ENCODE results near the gene WDR1.

WDR1 gene

GRCh38 chr4:10114607-10115006 lies 2.0 kb downstream of the WDR1 start:
- no peak for DNase-seq (ENCODE audit: low read depth in 2 of 2)

- DNase-seq (ENCODE audit: low read depth in 2 of 2), result no peak
Observed at GRCh38 chr4:10114147-10114546, 2.5 kb downstream of the WDR1 start.

GRCh38 chr4:10113362-10114047 lies 3.1 kb downstream of the WDR1 start:
- DNase-seq (ENCODE audit: low read depth in 2 of 2), result no peak

- DNase-seq (ENCODE audit: low read depth in 2 of 2), result no peak
Observed at GRCh38 chr4:10112658-10113284, 3.8 kb downstream of the WDR1 start.

GRCh38 chr4:10111067-10111801 lies 5.4 kb downstream of the WDR1 start:
- DNase-seq (ENCODE audit: low read depth in 2 of 2), result no peak

- no peak for DNase-seq (ENCODE audit: low read depth in 2 of 2)
Observed at GRCh38 chr4:10109995-10110670, 6.5 kb downstream of the WDR1 start.

GRCh38 chr4:10108818-10109783 lies 7.5 kb downstream of the WDR1 start:
- no peak for DNase-seq (ENCODE audit: low read depth in 2 of 2)

- DNase-seq (ENCODE audit: low read depth in 2 of 2), result no peak
Observed at GRCh38 chr4:10108391-10108790, 8.2 kb downstream of the WDR1 start.

GRCh38 chr4:10107111-10108091 lies 9.2 kb downstream of the WDR1 start:
- DNase-seq (ENCODE audit: low read depth in 2 of 2), result no peak

GRCh38 chr4:10106421-10107039 lies 10.1 kb downstream of the WDR1 start:
- peak; percentile 74 to 78 for DNase-seq (ENCODE audit: low read depth in 2 of 2)

GRCh38 chr4:10105920-10106319 lies 10.7 kb downstream of the WDR1 start:
- no peak for DNase-seq (ENCODE audit: low read depth in 2 of 2)

GRCh38 chr4:10105421-10105820 lies 11.2 kb downstream of the WDR1 start:
- no peak for DNase-seq (ENCODE audit: low read depth in 2 of 2)

GRCh38 chr4:10104991-10105276 lies 11.7 kb downstream of the WDR1 start:
- DNase-seq (ENCODE audit: low read depth in 2 of 2), result no peak

GRCh38 chr4:10104211-10104990 lies 12.2 kb downstream of the WDR1 start:
- no peak for DNase-seq (ENCODE audit: low read depth in 2 of 2)

GRCh38 chr4:10102474-10103332 lies 13.9 kb downstream of the WDR1 start:
- no peak for DNase-seq (ENCODE audit: low read depth in 2 of 2)

GRCh38 chr4:10101671-10102473 lies 14.7 kb downstream of the WDR1 start:
- DNase-seq (ENCODE audit: low read depth in 2 of 2), result no peak

- no peak for DNase-seq (ENCODE audit: low read depth in 2 of 2)
Observed at GRCh38 chr4:10100734-10101216, 15.8 kb downstream of the WDR1 start.

All from stimulated activated CD4-positive, alpha-beta T cell treated with anti-CD3 and anti-CD28 coated beads, Interleukin-15, amount 100 ng/mL, for 48 hours (primary cell).